Activated CD4-positive, alpha-beta T cell treated with anti-CD3 and anti-CD28 coated beads, Interleukin-2, amount 10 ng/mL, durations not matched to agents 7 days and 5 days (primary cell): Measurements from ENCODE around the gene HHAT. TPM values are rescaled to one million over a fixed set of nuclear protein-coding genes. Genes with fewer than 3 reads are reported as not detected.

ENCODE experiments used
- CTCF ChIA-PET: fragments of 350-600 bp; sonication (Branson Sonifier 250); formaldehyde crosslinking; loops from one replicate; lab custom pipeline; 2021; ENCODE audit warnings: antibody characterized with exemption; lab: Charles Lee
- POLR2A ChIA-PET: fragments of 350-600 bp; sonication (Branson Sonifier 250); formaldehyde crosslinking; loops from one replicate; lab custom pipeline; 2021; ENCODE audit warnings: antibody characterized with exemption; lab: Charles Lee
- DNase-seq: peaks from one replicate; pipeline ENCODE4 v3.0.0-alpha.2; 2020
- H3K27ac Mint-ChIP-seq: one replicate; pipeline ENCODE4 v1.8.0; 2021; ENCODE audit warnings: mild to moderate bottlenecking, moderate library complexity, mixed read lengths
- H3K27me3 Mint-ChIP-seq: one replicate; pipeline ENCODE4 v1.8.0; 2021; ENCODE audit warnings: mixed read lengths
- H3K36me3 Mint-ChIP-seq: one replicate; pipeline ENCODE4 v1.8.0; 2021; ENCODE audit warnings: low read depth, mixed read lengths
- H3K4me1 Mint-ChIP-seq: one replicate; pipeline ENCODE4 v1.8.0; 2021; ENCODE audit warnings: mixed read lengths
- H3K4me3 Mint-ChIP-seq: one replicate; pipeline ENCODE4 v1.8.0; 2021; ENCODE audit warnings: mild to moderate bottlenecking, moderate library complexity, mixed read lengths
- H3K9me3 Mint-ChIP-seq: one replicate; pipeline ENCODE4 v1.8.0; 2021; ENCODE audit warnings: mixed read lengths
- total RNA-seq, 2 experiments: library from RNA; stranded (reverse); gene quantifications; one replicate each; pipeline ENCODE4 v1.2.3, GENCODE V29; 2021

HHAT gene
- total RNA-seq, 2 experiments from 2014 or later, result 1.3 to 1.5 TPM

- no peaks in the 10 kb centered on the region for H3K4me1 Mint-ChIP-seq
- no peak for DNase-seq
These were observed 268.9 kb downstream of the HHAT start for GRCh38 chr1:210597555-210598134.

DNA sequence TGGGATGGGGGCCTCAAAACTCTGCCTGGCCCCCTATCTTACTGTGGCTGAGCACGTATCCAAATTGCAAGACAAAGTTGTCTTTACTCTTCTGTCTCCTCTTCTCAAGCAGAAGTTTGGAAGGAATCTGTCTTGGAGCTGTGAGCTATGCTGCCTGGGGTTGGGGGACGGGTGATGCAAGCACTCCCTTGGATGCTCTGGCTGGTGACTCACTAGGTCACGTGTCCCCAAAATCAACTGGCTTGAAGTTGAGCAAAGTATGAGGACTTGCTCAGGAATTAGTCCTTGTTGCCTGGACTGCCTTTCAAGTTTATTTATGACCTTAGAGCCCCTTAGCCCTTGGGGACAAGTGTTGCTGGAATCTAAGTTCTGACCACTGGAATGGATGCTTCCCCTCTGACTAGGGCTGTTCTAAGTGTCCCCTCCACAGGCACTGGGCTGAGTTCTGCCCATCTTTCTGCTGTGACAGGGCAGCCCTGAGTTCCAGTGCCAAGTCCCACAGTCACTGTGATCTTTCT lies 269.5 kb downstream of the HHAT start:
- POLR2A ChIA-PET, result no interaction called here
- H3K4me3 Mint-ChIP-seq, result no peak overlapping the region
- H3K27me3 Mint-ChIP-seq, result no peaks in the 10 kb centered on the region
- H3K36me3 Mint-ChIP-seq, result no peaks in the 10 kb centered on the region
- H3K4me1 Mint-ChIP-seq, result no peaks in the 10 kb centered on the region
- H3K27ac Mint-ChIP-seq, result no peak overlapping the region
- no peaks in the 10 kb centered on the region for H3K9me3 Mint-ChIP-seq
- DNase-seq, result no peak
- CTCF ChIA-PET, result interaction anchor here (2.1 kb wide), 1 partner anchor 12 kb away, joined by 4 read pairs; no protein-coding TSS in a partner anchor

More at GRCh38 chr1:210597555-210598134, 268.9 kb downstream of the HHAT start:
- Mint-ChIP-seq H3K27me3 (no peaks in the 10 kb centered on the region), H3K9me3 (no peaks in the 10 kb centered on the region), H3K36me3 (no peaks in the 10 kb centered on the region), H3K27ac (no peak overlapping the region), H3K4me3 (no peak overlapping the region)
- ChIA-PET CTCF (interaction anchor here (2.1 kb wide), 1 partner anchor 11 kb away, joined by 4 read pairs; no protein-coding TSS in a partner anchor), POLR2A (no interaction called here)

GRCh38 chr1:210600421-210601159 lies 271.9 kb downstream of the HHAT start:
- H3K4me1 Mint-ChIP-seq, result no peaks in the 10 kb centered on the region
- CTCF ChIA-PET, result no interaction called here

DNA sequence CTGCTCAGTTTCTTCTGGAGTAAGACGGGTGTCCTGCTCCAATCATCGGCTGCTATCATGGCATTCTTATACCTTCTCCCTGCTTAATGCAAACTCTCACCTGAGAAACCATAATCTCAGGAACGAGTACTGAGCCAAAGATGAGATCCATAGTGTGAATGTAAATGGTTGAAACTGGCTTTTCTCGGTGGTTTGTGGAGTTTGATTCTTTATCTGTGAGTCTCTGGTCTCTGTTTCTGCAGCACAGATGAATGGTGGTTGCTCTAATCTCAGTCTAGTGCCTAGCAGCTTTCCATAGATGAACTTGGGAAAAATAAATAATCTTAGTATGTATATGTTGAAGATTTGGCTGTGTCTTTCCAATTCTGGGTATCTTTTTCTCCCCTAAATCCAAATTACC lies 274.4 kb downstream of the HHAT start:
- Mint-ChIP-seq H3K36me3 (no peaks in the 10 kb centered on the region), H3K27ac (no peak overlapping the region), H3K27me3 (no peaks in the 10 kb centered on the region), H3K9me3 (no peaks in the 10 kb centered on the region), H3K4me1 (no peaks in the 10 kb centered on the region), H3K4me3 (no peak overlapping the region)
- CTCF ChIA-PET, result no interaction called here
- no peak for DNase-seq
- POLR2A ChIA-PET, result no interaction called here

More at GRCh38 chr1:210600421-210601159, 271.9 kb downstream of the HHAT start:
- Mint-ChIP-seq H3K27me3 (no peaks in the 10 kb centered on the region), H3K36me3 (no peaks in the 10 kb centered on the region), H3K4me3 (no peak overlapping the region), H3K27ac (no peak overlapping the region), H3K9me3 (no peaks in the 10 kb centered on the region)
- no peak for DNase-seq
- POLR2A ChIA-PET, result no interaction called here

DNA sequence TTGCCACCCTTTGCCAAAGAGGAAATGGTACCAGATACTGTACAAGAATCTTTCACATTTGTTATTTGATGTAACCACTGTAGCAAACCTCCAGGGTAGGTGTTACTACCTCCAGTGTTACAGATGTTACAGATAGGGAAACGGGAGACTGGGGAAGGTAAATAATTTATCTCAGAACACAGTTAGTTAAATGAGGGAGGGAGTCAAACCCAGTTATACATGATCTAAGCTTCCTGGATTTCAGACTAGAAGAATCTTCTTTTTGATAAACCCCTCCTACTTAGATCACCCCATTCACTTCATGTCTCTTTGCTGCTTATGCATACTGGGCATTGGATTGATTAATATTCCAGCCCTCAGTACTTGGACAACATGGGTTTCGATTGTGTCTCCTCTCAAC lies 276.4 kb downstream of the HHAT start:
- no peaks in the 10 kb centered on the region for H3K36me3 Mint-ChIP-seq
- H3K4me3 Mint-ChIP-seq, result no peak overlapping the region
- no peaks in the 10 kb centered on the region for H3K9me3 Mint-ChIP-seq
- ChIA-PET POLR2A (no interaction called here), CTCF (no interaction called here)
- no peak for DNase-seq
- no peaks in the 10 kb centered on the region for H3K27me3 Mint-ChIP-seq
- H3K4me1 Mint-ChIP-seq, result no peaks in the 10 kb centered on the region
- no peak overlapping the region for H3K27ac Mint-ChIP-seq

DNA sequence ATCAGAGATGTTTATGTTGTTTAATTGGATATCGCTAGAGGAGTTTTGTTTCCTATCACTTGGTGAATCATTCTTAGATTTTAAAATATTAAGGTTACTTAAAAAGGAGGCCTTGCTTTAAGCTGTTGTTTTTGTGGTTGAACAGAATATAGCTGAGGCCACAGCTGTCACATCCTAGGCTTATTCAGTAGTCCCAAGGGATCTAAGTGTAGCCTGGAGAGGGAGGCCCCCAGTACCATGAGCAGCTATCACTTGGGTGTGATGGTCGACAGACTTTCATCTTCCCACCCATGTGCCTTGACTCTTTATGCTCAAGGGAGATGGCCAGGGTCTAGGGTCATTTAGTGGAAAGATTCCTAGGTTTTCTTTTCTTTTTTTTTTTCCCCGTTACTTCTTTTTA lies 278.7 kb downstream of the HHAT start:
- Mint-ChIP-seq H3K36me3 (no peaks in the 10 kb centered on the region), H3K27me3 (peaks cover 2% of the 10 kb centered on the region), H3K9me3 (no peaks in the 10 kb centered on the region), H3K27ac (no peak overlapping the region), H3K4me3 (no peak overlapping the region), H3K4me1 (no peaks in the 10 kb centered on the region)
- POLR2A ChIA-PET, result no interaction called here
- no peak for DNase-seq
- CTCF ChIA-PET, result no interaction called here

DNA sequence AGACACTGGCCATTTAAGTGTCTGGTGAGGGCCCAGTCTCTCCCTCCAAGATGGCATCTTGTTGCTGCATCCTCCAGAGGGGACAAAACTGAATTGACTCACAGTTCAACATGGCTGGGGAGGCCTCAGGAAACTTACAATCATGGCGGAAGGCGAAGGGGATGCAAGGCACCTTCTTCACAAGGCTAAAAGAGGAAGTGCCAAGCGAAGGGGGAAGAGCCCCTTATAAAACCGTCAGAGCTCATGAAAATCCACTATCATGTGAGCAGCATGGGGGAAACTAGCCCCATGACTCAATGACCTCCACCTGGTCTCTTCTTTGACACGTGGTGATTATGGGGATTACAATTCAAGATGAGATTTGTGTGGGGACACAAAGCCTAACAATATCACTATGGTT lies 280.1 kb downstream of the HHAT start:
- H3K9me3 Mint-ChIP-seq, result no peaks in the 10 kb centered on the region

DNA sequence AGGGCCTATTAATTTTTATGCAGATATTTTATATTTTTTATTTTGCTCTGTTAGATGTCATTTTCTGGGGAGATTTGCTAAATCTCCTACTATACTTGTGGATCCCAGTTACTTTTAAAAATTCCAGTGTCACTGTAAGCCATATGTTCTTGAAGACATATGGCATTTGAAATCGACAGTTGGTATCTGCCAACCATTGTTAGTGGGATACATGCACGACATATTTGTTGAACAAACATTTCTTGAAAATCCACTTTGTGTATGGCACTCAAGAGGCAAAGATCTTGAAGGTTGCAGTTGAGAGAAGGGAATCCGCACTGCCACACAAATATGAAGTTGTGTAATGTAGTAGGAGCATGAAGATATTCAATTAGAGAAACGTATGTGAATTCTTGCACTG lies 287.7 kb downstream of the HHAT start:
- no peaks in the 10 kb centered on the region for H3K9me3 Mint-ChIP-seq
- H3K36me3 Mint-ChIP-seq, result no peaks in the 10 kb centered on the region
- no peaks in the 10 kb centered on the region for H3K4me1 Mint-ChIP-seq
- no peak overlapping the region for H3K4me3 Mint-ChIP-seq
- ChIA-PET CTCF (interaction anchor here (0.6 to 0.7 kb wide), 2 partner anchors 12 to 1790 kb away, joined by 3 read pairs; no protein-coding TSS in a partner anchor), POLR2A (no interaction called here)
- H3K27ac Mint-ChIP-seq, result no peak overlapping the region
- no peak for DNase-seq
- H3K27me3 Mint-ChIP-seq, result no peaks in the 10 kb centered on the region

More for the DNA sequence above, 280.1 kb downstream of the HHAT start:
- Mint-ChIP-seq H3K4me1 (no peaks in the 10 kb centered on the region), H3K27ac (no peak overlapping the region), H3K27me3 (peaks cover 2% of the 10 kb centered on the region), H3K36me3 (no peaks in the 10 kb centered on the region), H3K4me3 (no peak overlapping the region)
- ChIA-PET POLR2A (no interaction called here), CTCF (no interaction called here)
- DNase-seq, result no peak

GRCh38 chr1:210617293-210617692 lies 288.6 kb downstream of the HHAT start:
- Mint-ChIP-seq H3K27ac (no peak overlapping the region), H3K36me3 (no peaks in the 10 kb centered on the region), H3K4me3 (no peak overlapping the region), H3K4me1 (no peaks in the 10 kb centered on the region), H3K27me3 (no peaks in the 10 kb centered on the region), H3K9me3 (no peaks in the 10 kb centered on the region)
- CTCF ChIA-PET, result interaction anchor here (0.7 kb wide), 1 partner anchor 13 kb away, joined by 3 read pairs; no protein-coding TSS in a partner anchor
- POLR2A ChIA-PET, result no interaction called here
- DNase-seq, result no peak

- Mint-ChIP-seq H3K27ac (no peak overlapping the region), H3K4me1 (no peaks in the 10 kb centered on the region), H3K9me3 (no peaks in the 10 kb centered on the region), H3K4me3 (no peak overlapping the region), H3K36me3 (no peaks in the 10 kb centered on the region), H3K27me3 (no peaks in the 10 kb centered on the region)
- CTCF ChIA-PET, result no interaction called here
- no peak for DNase-seq
- POLR2A ChIA-PET, result no interaction called here
These were observed 289.7 kb downstream of the HHAT start for GRCh38 chr1:210618369-210618768.

DNA sequence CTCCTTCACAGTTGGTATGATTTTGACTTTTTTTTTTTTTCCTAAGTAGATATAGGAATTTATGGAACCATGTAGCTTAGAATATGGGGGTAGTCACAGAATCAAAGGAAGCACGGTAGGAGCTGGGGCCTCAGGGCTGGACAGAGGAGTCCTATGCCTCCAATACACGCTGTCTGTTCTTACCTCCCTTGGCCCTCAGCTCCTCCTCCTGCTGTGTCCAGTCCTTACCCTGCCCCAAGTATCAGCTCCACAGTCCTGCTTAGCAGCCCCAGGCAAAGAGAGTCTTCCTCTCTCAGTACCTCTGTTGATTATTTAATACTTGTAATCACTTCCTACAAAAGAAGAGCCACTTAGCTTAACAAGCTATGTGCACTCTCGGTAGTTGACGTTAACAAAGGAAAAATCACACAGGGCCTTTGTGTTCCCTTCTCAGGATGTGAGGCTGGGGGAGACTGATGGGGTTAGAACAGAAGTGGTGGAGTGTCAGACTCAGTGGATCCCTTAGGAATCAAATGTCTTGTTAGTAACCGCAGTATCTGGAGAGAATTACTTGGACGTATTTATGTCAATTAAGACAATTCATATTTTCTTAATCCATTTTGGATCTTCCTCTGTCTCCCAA lies 292.3 kb downstream of the HHAT start:
- no peaks in the 10 kb centered on the region for H3K4me1 Mint-ChIP-seq
- H3K27me3 Mint-ChIP-seq, result no peaks in the 10 kb centered on the region
- ChIA-PET POLR2A (no interaction called here), CTCF (interaction anchor here (0.7 kb wide), 1 partner anchor 284 kb away, joined by 3 read pairs; no protein-coding TSS in a partner anchor)
- H3K9me3 Mint-ChIP-seq, result no peaks in the 10 kb centered on the region
- no peak overlapping the region for H3K4me3 Mint-ChIP-seq
- no peak overlapping the region for H3K27ac Mint-ChIP-seq
- no peaks in the 10 kb centered on the region for H3K36me3 Mint-ChIP-seq
- no peak for DNase-seq

DNA sequence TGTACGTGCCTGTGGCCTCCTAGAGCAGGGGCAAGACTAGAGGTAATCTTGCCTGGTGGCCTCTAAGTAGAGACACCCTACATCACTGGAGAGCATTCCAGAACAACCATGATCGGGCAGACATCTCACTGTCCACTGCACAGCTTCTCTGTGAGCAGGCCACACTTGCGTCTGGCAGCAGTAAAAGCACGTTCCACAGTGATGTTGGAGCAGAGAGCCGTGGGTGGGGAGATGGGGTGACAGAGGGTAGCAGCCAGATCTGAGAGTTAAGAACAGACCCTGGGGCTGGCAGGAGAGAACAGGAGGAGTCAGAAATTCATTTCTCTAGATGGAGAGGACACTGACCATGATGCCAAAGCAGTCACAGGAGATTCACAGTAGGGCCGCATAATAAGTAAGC lies 293.0 kb downstream of the HHAT start:
- Mint-ChIP-seq H3K27ac (no peak overlapping the region), H3K4me1 (no peaks in the 10 kb centered on the region), H3K36me3 (no peaks in the 10 kb centered on the region), H3K4me3 (no peak overlapping the region), H3K9me3 (no peaks in the 10 kb centered on the region), H3K27me3 (no peaks in the 10 kb centered on the region)
- no peak for DNase-seq
- POLR2A ChIA-PET, result no interaction called here
- CTCF ChIA-PET, result no interaction called here

GRCh38 chr1:210624722-210625121 lies 296.0 kb downstream of the HHAT start:
- Mint-ChIP-seq H3K4me3 (no peak overlapping the region), H3K4me1 (no peaks in the 10 kb centered on the region), H3K36me3 (no peaks in the 10 kb centered on the region), H3K9me3 (no peaks in the 10 kb centered on the region), H3K27ac (no peak overlapping the region), H3K27me3 (no peaks in the 10 kb centered on the region)
- ChIA-PET CTCF (interaction anchor here (1.3 kb wide), 1 partner anchor 239 kb away, joined by 3 read pairs; no protein-coding TSS in a partner anchor), POLR2A (no interaction called here)
- DNase-seq, result no peak
